PC-9 (cell line): ENCODE measurements around the gene RALGAPA2. TPM values are rescaled to one million over a fixed set of nuclear protein-coding genes. Genes with fewer than 3 reads are reported as not detected.

ENCODE experiments used
- BruUV-seq: library from RNA; stranded (reverse); fragments of 400-500 nt; replicated peaks from 2 replicates; lab custom pipeline; 2021; lab: Mats Ljungman, UMichigan
- CTCF ChIA-PET: fragments of 300-600 bp; sonication (Branson Sonifier 250); formaldehyde crosslinking; loops from one replicate; lab custom pipeline; 2022; ENCODE audit warnings: antibody characterized with exemption; lab: Charles Lee
- POLR2A ChIA-PET: fragments of 300-600 bp; sonication (Branson Sonifier 250); formaldehyde crosslinking; loops from one replicate; lab custom pipeline; 2022; ENCODE audit warnings: antibody characterized with exemption; ENCODE audit not compliant: unreplicated experiment; lab: Charles Lee
- DNase-seq, 2 experiments: peaks; one replicate each; pipeline versions ENCODE4 v3.0.0 to v3.0.0-alpha.2; 2015 to 2022; ENCODE audit warnings: mixed read lengths in 1 of 2
- H2AFZ ChIP-seq: fragments of 200-600 bp; sonication (generic); 2 replicates; pipeline ENCODE4 v1.8.1; 2017; ENCODE audit warnings: antibody characterized with exemption
- H3F3A ChIP-seq: fragments of 200-600 bp; sonication (generic); 2 replicates; pipeline ENCODE4 v1.8.1; 2017; ENCODE audit warnings: antibody characterized with exemption, mild to moderate bottlenecking, low read depth; ENCODE audit not compliant: insufficient read depth
- H3K27ac ChIP-seq: fragments of 200-600 bp; sonication (generic); 2 replicates; pipeline ENCODE4 v1.6.1; 2016; ENCODE audit warnings: mixed run types
- H3K27me3 ChIP-seq: fragments of 200-600 bp; sonication (generic); 2 replicates; pipeline ENCODE4 v1.6.1; 2016; ENCODE audit warnings: low read depth, mixed run types; ENCODE audit not compliant: insufficient read depth
- H3K36me3 ChIP-seq: fragments of 200-600 bp; sonication (generic); 2 replicates; pipeline ENCODE4 v1.6.1; 2016; ENCODE audit warnings: low read depth, mixed run types
- H3K4me1 ChIP-seq: fragments of 200-600 bp; sonication (generic); replicated peaks from 2 replicates; pipeline ENCODE4 v1.6.1; 2016; ENCODE audit warnings: mixed run types; ENCODE audit not compliant: insufficient read depth
- H3K4me2 ChIP-seq: fragments of 200-600 bp; sonication (generic); 2 replicates; pipeline ENCODE4 v1.6.1; 2017; ENCODE audit warnings: mixed run types
- H3K4me3 ChIP-seq: fragments of 200-600 bp; sonication (generic); 2 replicates; pipeline ENCODE4 v1.6.1; 2016; ENCODE audit warnings: mixed run types
- H3K79me2 ChIP-seq: fragments of 200-600 bp; sonication (generic); 2 replicates; pipeline ENCODE4 v1.6.1; 2017; ENCODE audit warnings: low read depth, mixed run types
- H3K9me2 ChIP-seq: fragments of 200-600 bp; sonication (generic); 2 replicates; pipeline ENCODE4 v1.8.1; 2017; ENCODE audit warnings: mild to moderate bottlenecking; ENCODE audit not compliant: insufficient read depth
- H3K9me3 ChIP-seq: fragments of 200-600 bp; sonication (generic); 2 replicates; pipeline ENCODE4 v1.8.1; 2016; ENCODE audit warnings: low read depth; ENCODE audit not compliant: insufficient read depth
- H4K20me1 ChIP-seq: fragments of 200-600 bp; sonication (generic); 2 replicates; pipeline ENCODE4 v1.8.1; 2017; ENCODE audit not compliant: insufficient read depth
- CTCF ChIP-seq: fragments of 200-600 bp; sonication (generic); conservative IDR thresholded peaks from 2 replicates; pipeline ENCODE4 v1.6.1; 2017; ENCODE audit warnings: mixed run types, antibody characterized with exemption, mild to moderate bottlenecking, moderate library complexity
- EZH2 ChIP-seq: fragments of 200-600 bp; sonication (generic); IDR thresholded peaks from 2 replicates; pipeline ENCODE4 v1.8.0; 2017; ENCODE audit warnings: antibody characterized with exemption, low read depth
- intact Hi-C: fragments of 100-400 bp; cut with micrococcal nuclease; formaldehyde crosslinking; loops from one replicate; pipeline ENCODE4 v1.10.0; 2022; ENCODE audit not compliant: unreplicated experiment
- total RNA-seq: library from RNA; stranded (reverse); gene quantifications from 2 replicates; pipeline ENCODE4 v1.2.3, GENCODE V29; 2021

The RALGAPA2 gene
- total RNA-seq, 1 experiment from 2014 or later = 28.7 TPM

GRCh38 chr20:20411402-20411801, 301.0 kb downstream of the RALGAPA2 start:
- no peaks in the 10 kb centered on the region for H3F3A ChIP-seq
- no peak overlapping the region for H2AFZ ChIP-seq
- DNase-seq = no peak
- H3K27me3 ChIP-seq = no peaks in the 10 kb centered on the region
- ChIA-PET POLR2A (no interaction called here), CTCF (no interaction called here)
- no peaks in the 10 kb centered on the region for H4K20me1 ChIP-seq
- no peaks in the 10 kb centered on the region for H3K36me3 ChIP-seq
- H3K9me2 ChIP-seq = no peaks in the 10 kb centered on the region
- no peak overlapping the region for H3K4me2 ChIP-seq
- no peak overlapping the region for H3K27ac ChIP-seq
- intact Hi-C loops = no loop called here
- H3K4me3 ChIP-seq = no peak overlapping the region
- H3K79me2 ChIP-seq = no peaks in the 10 kb centered on the region
- TF ChIP-seq EZH2 = no peak
- TF ChIP-seq CTCF = no peak
- no peaks in the 10 kb centered on the region for H3K4me1 ChIP-seq
- no peaks in the 10 kb centered on the region for H3K9me3 ChIP-seq
- no TSS peak for BruUV-seq

GRCh38 chr20:20410678-20411077, 301.8 kb downstream of the RALGAPA2 start:
- no peaks in the 10 kb centered on the region for H3K4me1 ChIP-seq
- TF ChIP-seq CTCF (no peak), EZH2 (no peak)
- BruUV-seq = no TSS peak
- no peak overlapping the region for H3K27ac ChIP-seq
- no peak overlapping the region for H3K4me3 ChIP-seq
- intact Hi-C loops = no loop called here
- H3K27me3 ChIP-seq = no peaks in the 10 kb centered on the region
- no peaks in the 10 kb centered on the region for H3K9me3 ChIP-seq
- no peaks in the 10 kb centered on the region for H3K79me2 ChIP-seq
- no peak for DNase-seq
- ChIA-PET POLR2A (no interaction called here), CTCF (no interaction called here)
- no peaks in the 10 kb centered on the region for H3F3A ChIP-seq
- no peak overlapping the region for H2AFZ ChIP-seq
- no peaks in the 10 kb centered on the region for H3K9me2 ChIP-seq
- H3K4me2 ChIP-seq = no peak overlapping the region
- no peaks in the 10 kb centered on the region for H4K20me1 ChIP-seq
- H3K36me3 ChIP-seq = no peaks in the 10 kb centered on the region

- Histone ChIP-seq H3K4me3 (no peak overlapping the region), H3K79me2 (no peaks in the 10 kb centered on the region), H4K20me1 (no peaks in the 10 kb centered on the region), H3K9me3 (no peaks in the 10 kb centered on the region), H3K4me1 (no peaks in the 10 kb centered on the region), H3K36me3 (no peaks in the 10 kb centered on the region), H3K27me3 (no peaks in the 10 kb centered on the region), H3K9me2 (no peaks in the 10 kb centered on the region), H3K27ac (no peak overlapping the region), H3F3A (no peaks in the 10 kb centered on the region), H3K4me2 (no peak overlapping the region), H2AFZ (no peak overlapping the region)
- no peak for DNase-seq
- intact Hi-C loops = no loop called here
- ChIA-PET POLR2A (no interaction called here), CTCF (no interaction called here)
- TF ChIP-seq CTCF (no peak), EZH2 (no peak)
- BruUV-seq = no TSS peak
Observed at GRCh38 chr20:20409331-20409730, 303.1 kb downstream of the RALGAPA2 start.
